Activated CD8-positive, alpha-beta memory T cell treated with anti-CD3 and anti-CD28 coated beads, Interleukin-2, amount 50 U/mL, for 48 hours (primary cell): ENCODE measurements around the gene LLGL2.

Experiments used
- DNase-seq: peaks from one replicate; pipeline ENCODE4 v3.0.0-alpha.2; 2020

The LLGL2 gene

DNA sequence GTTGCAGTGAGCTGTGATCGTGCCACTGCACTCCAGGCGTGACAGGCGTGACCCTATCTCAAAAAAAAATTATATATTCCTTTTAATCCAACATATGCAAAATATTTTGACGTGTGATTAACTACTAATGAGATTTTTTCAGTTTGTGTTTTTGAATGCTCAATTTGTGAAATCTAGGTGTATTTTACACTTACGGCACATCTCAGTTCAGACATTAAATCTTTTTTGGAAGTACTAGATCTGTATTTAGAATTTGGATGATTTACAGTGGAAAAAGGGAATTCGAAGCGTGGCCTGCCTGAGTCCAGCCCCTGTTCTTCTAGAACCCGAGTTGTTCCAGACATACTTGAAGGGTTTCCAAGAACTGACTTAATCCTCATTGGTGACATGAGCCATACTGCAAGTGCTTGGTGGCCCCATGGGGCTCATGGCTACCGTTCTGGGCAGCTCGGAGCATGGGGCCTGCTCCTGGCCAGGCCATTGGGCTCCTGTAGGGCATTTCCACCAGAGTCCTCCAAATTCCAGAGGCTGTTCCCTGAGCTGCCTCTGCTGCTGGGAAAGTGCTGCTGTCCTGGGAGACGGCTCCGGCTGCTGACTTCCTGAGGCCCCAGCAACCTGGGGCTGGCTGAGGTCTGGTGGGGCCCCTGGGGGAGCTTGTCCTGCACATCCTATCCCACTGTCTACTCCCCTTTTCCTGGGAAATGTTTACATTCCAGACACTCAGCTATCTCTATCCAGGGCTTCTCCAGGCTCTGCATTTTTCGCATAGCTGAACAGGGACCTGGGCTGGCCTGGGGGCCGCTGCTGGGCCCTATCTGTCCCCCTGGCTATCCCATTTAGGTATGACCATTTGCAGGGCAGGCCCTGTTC is 27.2 kb downstream of the LLGL2 start:
- no peak for DNase-seq

DNA sequence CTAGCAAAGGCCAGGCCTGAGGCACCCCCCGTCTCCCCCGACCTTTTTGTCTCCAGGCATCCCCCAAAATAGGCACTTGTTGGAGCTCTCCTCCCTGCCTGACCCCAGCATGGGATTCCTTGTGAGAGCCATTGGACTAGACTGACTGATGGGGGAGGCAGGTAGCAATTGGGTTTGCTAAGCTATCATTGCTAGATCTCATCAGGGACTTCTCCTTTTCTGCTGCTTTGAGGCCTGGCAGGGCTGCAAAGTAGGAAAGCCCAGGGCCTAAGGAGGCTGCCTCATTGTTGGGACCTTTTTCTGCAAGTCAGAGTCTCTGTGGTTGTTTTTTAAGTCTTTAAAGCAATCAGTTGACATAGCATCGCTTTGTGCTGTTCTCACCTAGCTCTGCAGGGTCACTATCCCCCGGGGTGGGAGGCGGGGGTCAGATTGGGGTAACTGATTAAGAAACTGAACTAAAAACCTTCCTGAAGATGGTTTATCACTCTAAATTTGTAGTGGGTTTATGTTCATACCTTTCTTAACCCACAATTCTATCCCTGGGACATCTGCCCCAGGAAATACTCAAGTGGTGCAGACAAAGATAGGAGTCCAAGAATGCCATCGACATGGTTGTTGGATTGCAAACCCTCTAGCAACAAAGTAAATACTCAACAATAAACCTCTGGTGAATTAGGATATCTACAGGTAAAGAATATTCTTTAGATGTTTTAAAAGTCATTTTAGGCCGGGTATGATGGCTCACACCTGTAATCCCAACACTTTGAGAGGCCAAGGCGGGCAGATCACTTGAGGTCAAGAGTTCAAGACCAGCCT is 28.0 kb downstream of the LLGL2 start:
- no peak for DNase-seq

DNA sequence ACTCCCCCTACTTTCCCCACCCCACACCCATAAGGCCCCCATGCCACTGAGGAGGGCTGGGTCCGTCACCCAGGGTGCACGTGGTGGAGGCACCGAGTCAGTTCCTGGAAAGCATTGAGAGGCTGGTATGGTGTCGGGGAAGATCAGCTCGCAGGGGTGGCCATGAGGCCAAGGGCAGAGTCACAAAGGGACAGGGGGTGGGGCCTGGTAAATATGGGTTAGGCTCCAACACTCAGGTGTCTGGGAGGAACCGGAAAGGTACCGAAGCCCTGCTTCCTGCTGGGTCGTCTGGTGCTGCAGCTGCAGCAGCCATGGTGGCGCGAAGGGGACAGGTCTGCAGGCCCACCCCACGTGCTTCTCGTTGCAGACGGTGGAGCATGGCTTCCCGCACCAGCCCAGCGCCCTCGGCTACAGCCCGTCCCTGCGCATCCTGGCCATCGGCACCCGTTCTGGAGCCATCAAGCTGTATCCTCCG is 30.2 kb downstream of the LLGL2 start:
- DNase-seq = no peak

DNA sequence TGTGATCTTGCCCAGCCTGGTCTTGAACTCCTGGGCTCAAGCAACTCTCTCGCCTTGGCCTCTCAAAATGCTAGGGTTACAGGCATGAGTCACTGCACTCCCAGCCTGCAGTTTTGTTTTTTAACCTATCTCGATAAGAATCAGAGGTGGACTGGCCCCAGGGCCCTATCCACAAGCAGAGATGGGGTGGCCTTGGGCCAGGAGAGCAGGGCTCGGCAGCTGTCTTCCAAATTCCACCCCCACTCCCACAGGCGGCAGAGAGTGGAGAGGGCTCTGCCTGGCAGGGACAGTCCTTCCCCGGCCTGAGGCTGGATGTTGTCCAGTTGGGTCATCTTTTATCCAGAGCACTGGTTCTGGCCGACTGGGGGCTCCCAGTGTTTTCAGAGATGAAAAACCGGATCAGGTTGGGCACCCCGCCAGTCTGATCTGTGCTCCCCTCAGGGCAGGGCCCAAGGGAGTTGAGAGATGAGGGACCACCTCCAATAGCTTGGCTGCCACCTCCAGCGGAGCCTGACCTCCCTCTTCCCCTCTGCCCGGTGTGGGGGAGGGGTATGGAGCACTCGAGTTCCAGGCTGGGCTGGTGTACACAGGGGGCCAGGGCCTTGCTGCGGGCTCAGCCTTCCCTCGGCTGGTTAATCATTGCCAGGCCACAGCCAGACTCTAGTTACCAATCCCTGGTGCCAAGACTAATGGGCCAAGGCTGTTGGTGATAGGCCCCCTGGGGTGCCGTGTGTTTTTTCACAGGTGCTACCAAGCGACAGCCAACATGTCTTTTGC is 31.8 kb downstream of the LLGL2 start:
- DNase-seq = no peak

DNA sequence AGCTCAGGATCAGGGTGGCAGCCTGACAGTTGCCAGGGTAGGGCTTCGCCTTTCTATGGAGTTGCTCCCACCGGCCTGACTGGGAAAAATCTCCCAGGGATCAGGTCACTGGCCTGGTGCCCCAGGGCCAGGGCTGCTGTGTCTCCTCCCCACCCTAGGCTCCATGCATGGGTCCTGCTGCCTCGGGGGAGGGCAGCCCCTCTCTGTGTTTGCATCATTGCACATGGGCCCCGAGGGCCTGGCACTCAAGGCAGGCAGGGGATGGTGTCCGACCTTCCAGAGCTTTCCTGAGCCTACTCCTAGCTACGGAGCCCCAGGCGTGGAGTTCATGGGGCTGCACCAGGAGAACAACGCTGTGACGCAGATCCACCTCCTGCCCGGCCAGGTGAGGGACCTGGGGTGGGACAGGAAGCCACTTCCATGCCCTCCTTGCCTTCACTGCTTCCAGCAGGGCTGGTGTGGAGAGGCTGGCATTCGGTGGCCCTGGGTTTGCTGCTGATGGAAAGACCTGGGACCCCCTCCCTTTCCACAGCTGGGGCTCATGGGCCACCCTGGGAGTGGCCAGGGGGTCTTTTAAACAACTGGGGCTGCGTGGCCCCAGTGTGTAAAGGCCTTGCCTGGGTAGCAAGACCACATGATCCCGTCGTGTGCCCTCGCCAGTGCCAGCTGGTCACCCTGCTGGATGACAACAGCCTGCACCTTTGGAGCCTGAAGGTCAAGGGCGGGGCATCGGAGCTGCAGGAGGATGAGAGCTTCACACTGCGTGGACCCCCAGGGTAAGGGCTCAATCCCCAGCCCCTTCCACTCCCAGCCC is 32.6 kb downstream of the LLGL2 start:
- no peak for DNase-seq

DNA sequence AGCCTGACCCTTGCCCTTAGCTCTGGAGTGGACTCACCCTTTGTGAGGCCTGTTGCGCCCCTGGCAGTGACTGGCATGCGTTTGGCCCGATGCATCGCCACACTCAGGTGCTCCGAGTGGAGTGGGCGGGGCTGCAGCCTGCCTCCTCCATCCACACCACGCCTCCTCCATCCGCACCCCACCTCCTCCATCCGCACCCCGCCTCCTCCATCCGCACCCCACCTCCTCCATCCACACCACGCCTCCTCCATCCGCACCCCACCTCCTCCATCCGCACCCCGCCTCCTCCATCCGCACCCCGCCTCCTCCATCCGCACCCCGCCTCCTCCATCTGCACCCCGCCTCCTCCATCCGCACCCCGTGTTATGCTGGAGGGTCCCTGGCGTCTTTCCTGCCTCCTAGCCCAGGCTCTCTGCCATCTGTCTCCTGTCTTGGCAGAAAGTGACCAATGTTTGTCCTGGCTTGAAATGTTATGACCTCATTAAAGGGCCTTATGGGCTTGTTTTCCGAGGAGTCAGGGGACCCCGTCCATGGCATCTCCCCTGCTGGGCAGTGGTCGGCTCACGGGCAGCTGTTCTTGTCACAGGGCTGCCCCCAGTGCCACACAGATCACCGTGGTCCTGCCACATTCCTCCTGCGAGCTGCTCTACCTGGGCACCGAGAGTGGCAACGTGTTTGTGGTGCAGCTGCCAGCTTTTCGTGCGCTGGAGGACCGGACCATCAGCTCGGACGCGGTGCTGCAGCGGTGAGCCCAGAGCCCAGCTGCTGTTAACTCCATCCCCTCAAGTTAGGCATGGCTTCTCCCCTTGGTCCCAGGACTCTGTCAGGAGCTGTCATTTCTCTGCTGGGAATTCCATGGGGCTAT is 33.4 kb downstream of the LLGL2 start:
- no peak for DNase-seq

DNA sequence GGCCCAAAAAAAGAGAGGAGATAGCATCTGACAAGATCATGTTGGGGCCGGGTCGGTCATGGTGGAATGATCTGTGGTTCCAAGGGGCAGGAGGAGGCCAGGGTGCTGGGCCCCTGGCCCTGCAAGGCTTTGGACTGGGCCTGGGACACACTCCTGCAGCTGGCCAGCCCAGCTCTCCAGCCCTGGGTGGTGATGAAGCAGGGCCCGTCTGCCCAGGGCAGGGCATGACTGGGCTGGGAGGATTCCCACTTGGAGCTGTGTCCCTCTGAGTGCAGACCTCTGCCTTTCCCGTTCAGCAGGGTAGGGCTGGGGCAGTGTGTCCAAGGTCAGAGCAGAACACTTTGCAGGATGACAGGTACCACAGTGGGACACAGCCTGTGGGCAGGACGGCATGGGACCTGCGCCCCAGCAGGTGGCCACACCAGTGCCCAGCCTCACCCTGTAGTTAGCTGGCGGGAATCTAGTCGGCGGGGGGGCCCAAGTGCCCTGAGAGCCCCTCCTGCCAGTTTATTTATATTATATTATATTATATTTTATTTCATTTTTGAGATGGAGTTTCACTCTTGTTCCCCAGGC is 34.5 kb downstream of the LLGL2 start:
- DNase-seq = no peak

DNA sequence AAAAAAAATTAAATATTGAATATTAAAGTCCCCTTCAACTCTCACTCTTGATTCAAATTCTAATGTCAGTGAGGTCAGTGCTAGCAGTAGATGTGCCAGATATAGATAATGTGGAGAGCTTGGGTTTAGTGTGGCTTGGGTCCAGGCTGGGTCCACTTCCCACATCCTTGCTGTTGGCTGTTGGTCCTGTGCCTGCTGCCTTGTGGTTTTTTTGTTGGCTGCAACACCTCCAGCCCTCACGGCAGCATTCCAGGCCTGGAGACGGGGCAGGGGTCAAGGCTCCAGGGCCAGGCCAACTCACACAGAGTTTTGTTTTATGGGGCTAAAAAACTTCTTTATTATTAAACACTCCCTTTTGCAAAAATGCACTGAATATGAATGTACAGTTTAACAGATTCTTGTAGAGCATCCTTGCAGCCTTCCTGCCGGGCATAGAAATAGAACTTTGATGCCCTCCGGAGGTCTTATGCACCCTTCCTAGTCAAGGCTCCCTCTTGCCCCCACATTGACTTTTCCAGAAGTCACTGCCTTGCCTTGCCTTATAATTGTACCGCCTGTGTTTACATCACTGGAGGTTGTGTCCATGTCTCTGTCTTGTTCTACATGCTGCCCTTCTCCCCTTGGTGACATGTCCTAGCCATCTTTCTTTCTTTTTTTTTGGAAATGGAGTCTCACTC is 36.6 kb downstream of the LLGL2 start:
- no peak for DNase-seq

DNA sequence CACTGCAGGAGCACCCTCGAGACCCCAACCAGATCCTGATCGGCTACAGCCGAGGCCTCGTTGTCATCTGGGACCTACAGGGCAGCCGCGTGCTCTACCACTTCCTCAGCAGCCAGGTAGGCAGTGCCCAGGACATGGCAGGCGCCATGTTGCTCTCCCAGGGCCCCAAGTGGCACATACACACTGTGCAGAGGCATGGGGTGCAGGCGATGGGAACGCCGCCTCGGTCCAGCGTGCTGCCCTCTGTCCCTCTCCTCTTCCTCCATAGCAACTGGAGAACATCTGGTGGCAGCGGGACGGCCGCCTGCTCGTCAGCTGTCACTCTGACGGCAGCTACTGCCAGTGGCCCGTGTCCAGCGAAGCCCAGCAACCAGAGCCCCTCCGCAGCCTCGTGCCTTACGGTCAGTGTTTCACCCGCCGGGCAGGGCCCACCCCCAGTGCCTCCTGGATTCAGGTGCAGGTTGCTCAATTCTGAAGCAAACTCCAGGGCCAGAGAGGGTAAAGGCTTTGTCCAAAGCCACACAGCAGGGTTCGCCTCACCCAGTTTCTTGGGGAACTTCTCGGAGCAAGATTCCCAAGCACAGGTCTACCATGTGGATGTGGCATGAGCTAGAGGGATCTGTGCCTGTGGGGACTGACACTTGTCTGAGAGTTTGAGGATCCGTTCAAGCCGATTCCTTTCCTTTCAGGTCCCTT is 37.7 kb downstream of the LLGL2 start:
- DNase-seq = no peak

DNA sequence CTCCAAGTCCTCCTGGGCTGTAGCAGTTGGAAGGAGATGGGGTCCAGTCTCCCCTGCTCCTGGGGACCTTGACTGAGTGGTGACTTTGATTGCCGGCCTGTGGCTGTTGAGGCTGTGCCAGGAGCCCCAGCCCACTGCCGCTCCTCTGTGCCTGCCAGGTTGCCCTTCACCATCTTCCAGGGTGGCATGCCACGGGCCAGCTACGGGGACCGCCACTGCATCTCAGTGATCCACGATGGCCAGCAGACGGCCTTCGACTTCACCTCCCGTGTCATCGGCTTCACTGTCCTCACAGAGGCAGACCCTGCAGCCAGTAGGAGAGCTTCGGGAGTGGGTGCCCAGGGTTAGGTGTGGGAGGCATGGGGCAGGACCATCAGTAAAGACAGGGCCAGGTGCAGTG is 38.7 kb downstream of the LLGL2 start:
- no peak for DNase-seq

DNA sequence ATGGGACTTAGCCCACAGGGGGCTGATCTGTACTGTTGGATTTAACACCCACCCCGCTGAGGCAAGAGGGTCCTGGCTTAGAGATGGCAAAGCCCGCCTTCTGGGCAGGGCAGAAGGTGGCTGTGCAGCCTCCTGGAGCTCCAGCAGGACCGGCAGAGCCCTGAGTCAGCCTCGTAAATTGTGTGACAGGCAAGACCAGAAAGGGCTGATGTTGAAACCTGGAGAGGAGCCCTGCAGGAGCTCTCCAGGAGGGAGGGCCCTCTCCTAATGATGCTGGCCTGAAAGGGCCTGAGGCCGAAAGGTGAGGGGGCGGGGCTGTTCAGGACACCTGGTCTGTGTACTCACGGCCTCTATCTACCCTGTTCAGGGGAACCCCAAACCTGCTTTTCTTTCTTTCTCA is 39.6 kb downstream of the LLGL2 start:
- no peak for DNase-seq

DNA sequence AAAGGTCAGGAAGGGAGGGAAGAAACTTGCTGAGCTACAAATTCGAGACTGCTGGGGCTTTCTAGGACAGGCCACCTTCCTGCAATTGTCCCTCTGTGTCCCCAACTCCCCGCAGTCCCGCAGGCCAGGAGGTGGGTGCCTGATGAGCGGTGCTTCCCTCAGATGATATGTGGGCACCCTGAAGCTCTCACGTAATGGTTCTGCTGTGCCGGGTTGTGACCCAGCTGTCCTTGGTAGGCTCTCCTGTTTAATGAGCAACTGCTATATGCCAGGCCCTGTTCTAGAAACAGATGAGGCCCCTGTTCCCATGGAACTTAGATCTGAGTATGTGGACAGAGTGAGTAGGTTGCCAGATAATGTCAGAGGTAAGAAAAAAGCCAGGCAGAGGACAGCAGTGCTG is 40.1 kb downstream of the LLGL2 start:
- no peak for DNase-seq

DNA sequence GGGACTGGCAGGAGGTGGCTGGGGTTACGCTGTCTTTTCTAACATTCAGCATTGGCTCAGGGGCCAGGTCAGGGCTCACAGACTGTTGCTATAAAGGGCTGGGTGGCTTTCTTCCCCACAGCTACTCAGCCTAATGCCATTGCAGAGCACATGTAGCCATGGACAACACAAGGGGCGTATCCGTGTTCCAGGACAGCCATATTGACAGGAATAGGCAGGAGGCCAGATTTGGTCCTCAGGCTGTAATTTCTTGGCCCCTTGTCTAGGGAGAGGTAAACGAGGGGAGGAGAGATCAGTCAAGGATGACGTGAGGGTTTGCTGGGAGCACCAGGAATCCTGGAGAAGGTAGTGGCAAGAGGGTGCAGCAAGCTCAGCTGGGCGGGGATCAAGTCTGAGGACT is 40.9 kb downstream of the LLGL2 start:
- no peak for DNase-seq

DNA sequence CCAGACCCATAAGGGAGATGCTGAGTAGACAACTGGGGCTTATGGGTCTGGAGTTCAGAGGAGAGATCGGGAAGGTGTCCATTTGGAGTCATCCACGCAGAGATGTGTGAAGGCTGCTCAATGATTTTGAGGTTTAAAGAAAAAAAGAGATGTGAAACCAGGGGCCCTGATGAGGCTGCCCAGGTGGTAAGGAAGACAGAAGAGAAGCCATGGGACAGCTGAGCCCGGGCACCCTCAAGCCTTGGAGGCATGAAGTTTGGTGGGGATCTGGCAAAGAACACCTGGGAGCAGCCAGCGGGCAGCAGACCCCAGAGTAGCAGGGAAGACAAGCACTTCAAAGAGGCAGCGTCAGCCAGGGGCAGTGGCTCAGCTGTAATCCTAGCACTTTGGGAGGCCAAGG is 41.3 kb downstream of the LLGL2 start:
- DNase-seq = no peak

DNA sequence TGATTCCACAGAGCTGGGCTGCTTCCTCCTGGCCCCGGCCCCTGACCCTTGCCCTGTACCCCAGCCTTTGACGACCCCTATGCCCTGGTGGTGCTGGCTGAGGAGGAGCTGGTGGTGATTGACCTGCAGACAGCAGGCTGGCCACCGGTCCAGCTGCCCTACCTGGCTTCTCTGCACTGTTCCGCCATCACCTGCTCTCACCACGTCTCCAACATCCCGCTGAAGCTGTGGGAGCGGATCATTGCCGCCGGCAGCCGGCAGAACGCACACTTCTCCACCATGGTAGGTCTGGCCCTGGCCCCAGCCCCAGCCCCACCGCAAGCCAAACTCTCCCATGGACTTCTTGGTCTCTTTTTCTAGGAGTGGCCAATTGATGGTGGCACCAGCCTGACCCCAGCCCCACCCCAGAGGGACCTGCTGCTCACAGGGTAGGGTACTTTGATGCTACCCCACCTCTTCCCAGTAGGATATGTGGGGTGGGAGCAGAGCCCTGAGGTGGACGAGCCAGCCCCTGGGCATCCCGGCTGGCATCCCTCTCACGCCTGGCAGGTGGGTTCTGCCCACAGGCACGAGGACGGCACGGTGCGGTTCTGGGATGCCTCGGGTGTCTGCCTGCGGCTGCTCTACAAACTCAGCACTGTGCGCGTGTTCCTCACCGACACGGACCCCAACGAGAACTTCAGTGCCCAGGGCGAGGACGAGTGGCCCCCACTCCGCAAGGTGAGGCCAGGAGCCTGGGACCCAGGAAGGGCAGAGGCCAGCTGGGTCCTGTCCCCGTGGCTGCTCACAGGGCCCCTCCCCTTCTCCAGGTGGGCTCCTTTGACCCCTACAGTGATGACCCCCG is 43.1 kb downstream of the LLGL2 start:
- DNase-seq = no peak

DNA sequence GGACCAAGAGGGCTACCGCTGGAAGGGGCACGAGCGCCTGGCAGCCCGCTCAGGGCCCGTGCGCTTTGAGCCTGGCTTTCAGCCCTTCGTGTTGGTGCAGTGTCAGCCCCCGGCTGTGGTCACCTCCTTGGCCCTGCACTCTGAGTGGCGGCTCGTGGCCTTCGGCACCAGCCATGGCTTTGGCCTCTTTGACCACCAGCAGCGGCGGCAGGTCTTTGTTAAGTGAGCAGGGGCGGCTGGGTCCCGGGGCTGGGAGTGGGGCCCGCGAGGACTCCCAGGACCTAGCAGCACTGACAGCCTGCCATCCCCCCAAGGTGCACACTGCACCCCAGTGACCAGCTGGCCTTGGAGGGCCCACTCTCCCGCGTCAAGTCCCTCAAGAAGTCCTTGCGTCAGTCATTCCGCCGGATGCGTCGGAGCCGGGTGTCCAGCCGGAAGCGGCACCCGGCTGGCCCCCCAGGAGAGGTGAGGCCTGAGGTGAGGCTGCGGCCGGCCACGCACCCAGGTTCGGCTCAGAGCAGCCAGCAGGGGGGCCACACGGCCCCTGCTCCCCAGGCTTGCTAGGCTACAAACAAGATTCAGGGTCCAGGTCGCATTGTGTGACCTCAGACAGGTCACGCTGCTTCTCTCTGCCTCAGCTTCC is 44.7 kb downstream of the LLGL2 start:
- DNase-seq = no peak

DNA sequence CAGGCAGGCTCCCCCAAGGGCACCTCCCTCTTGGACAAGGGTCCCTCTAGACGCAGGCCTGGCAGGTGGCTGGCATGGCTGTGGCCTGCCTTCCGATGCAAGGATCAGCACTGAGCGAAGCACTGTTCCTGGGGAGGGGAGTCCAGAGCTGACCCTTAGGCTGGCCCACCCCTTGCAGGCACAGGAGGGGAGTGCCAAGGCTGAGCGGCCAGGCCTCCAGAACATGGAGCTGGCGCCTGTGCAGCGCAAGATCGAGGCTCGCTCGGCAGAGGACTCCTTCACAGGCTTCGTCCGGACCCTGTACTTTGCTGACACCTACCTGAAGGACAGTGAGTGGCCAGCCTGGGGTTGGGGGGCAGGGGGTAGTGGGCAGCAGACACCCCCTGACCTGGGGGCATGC is 45.3 kb downstream of the LLGL2 start:
- DNase-seq = no peak

DNA sequence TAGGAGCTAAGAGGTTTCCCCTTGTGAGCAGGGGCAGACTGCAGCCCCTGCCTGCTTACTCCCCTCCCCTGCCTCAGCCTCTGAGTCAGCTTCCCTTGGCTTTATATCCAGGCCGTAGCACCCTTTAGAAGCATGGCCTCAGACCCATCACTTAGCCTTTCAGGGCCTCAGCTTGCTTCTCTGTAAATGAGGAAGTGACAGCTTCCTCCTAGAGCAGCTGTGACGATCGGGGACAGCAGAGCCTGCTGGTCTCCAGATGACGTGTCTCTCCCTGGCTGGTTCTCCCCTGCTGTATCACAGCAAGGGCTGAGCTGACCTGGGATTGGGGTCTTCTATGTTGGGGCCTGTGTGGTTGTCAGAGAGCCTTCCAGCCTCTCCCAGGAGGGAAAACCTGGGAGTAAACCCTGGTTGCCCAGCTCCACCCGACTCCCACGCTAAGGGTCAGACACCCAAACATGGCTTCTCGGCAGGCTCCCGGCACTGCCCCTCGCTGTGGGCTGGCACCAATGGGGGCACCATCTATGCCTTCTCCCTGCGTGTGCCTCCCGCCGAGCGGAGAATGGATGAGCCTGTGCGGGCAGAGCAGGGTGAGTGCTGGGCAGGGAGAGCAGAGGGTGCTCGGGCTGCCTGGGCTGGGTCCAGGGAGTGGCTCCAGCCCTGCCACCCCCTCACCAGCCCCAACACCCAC is 45.8 kb downstream of the LLGL2 start:
- no peak for DNase-seq
